ENCODE results near the gene PROKR1.

DNA sequence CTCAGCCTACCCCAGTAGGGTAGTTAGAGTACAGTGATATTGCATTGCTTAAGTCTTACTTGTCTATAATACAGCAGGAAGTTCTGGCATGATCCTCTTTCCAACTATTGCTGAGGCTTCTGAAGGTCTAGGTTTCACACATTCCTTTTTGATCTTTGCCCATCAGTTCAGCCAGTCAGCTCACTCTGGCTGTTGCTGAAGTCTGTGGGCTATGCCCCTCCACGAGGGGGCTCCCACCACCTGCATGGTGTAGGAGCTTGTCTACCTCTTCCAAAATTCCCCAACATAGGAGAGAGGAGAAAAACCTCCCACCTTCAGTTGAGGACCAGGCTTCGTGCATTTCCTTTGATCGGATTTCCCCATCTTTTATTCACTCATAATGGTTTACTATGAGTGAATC, 26.3 kb downstream of the PROKR1 start:
- TF ChIP-seq CTCF (IDR thresholded peaks at IDR 0.05; ENCODE audit: poor library complexity, severe bottlenecking) = no peak
- no peak for TF ChIP-seq REST (IDR thresholded peaks at IDR 0.05; ENCODE audit: borderline replicate concordance)
- TF ChIP-seq EP300 (conservative IDR thresholded peaks at IDR 0.05; ENCODE audit: poor library complexity, severe bottlenecking) = no peak
- no peak for TF ChIP-seq EZH2 (IDR thresholded peaks at IDR 0.05; ENCODE audit: borderline replicate concordance, insufficient read depth, low read length, poor library complexity, severe bottlenecking)
- no peak for TF ChIP-seq RAD21 (conservative IDR thresholded peaks at IDR 0.05)
- TF ChIP-seq POLR2AphosphoS5 (IDR thresholded peaks at IDR 0.05) = no peak
- TF ChIP-seq TAF1 (IDR thresholded peaks at IDR 0.05; ENCODE audit: low read depth) = no peak
- TF ChIP-seq MXI1 (conservative IDR thresholded peaks at IDR 0.05; ENCODE audit: poor library complexity, severe bottlenecking) = no peak
- TF ChIP-seq SMC3 (conservative IDR thresholded peaks at IDR 0.05; ENCODE audit: poor library complexity) = no peak

All from neural cell (in vitro differentiated cells).